Measurements from ENCODE around the gene TEX29.

Gene TEX29

DNA sequence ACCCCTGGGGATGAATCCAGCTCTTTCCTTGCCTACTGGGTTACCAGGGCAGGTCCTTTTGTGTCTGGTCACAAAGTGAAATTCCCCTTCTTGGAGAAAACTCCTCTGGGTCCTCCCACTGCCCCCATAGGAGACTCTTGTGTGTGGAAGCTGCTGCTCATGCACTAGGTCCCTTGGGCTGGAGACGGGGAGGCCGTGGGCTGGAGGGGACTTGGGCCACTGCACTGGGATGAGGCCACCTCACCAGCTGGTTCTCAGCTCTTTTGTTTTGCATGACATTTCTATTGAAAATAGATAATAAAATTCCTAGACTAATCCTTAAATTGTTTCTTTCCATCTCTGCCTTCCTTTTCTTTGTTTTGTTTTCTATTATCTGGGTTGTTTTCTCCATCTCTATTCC is 62.4 kb downstream of the TEX29 start:
- no peak for DNase-seq (ENCODE audit: low spot score)
- TF ChIP-seq, protein P1, sequence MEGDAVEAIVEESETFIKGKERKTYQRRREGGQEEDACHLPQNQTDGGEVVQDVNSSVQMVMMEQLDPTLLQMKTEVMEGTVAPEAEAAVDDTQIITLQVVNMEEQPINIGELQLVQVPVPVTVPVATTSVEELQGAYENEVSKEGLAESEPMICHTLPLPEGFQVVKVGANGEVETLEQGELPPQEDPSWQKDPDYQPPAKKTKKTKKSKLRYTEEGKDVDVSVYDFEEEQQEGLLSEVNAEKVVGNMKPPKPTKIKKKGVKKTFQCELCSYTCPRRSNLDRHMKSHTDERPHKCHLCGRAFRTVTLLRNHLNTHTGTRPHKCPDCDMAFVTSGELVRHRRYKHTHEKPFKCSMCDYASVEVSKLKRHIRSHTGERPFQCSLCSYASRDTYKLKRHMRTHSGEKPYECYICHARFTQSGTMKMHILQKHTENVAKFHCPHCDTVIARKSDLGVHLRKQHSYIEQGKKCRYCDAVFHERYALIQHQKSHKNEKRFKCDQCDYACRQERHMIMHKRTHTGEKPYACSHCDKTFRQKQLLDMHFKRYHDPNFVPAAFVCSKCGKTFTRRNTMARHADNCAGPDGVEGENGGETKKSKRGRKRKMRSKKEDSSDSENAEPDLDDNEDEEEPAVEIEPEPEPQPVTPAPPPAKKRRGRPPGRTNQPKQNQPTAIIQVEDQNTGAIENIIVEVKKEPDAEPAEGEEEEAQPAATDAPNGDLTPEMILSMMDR (IDR thresholded peaks at IDR 0.05; ENCODE audit: borderline replicate concordance, control extremely low read depth, extremely low read depth, insufficient read depth, missing control alignments) = no peak
- in situ Hi-C loops (cut with MboI; ENCODE audit: low sequenced_read_pairs, unreplicated experiment) = no loop called here

DNA sequence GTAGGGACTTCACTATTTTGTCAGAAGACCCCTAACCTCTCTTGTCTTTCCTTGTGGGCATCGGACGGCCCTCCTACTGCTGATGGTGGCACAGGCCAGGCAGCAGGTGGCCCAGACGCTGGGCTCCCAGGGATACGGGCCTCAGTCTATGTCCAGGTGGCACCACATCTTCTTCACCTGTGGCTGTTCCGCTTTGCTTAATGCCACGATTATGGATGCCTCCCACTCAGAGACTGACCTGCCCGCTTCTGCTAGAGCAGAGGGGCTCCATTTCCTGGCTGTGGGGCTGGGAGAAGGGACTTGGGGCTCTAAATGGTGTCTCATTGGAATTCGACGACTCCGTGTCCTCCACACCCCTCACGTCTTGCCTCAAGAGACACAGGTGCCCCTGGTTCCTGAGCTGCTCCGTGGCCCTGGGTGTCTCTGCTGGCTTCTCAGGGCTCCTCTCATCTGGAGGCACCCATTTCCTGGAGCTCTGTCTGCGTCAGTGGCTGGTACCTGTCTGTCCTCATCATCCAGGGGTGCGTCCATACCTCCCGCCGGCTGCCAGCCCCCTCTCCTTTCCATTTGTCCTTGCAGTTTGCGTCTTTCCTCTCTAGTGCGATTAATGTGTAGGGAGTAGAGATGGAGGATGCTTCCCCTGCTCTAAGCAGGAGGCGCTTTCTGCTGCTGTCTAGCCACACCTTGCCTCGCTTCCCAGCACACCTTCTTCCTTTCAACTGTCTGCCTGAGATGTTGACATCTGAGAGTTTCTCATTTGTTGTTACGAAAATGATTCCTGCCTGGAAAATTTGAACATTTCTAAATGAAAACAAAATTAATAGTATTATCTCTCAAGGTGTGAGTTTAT is 63.4 kb downstream of the TEX29 start:
- in situ Hi-C loops (cut with MboI; ENCODE audit: low sequenced_read_pairs, unreplicated experiment) = no loop called here
- TF ChIP-seq, protein P1 (IDR thresholded peaks at IDR 0.05; ENCODE audit: borderline replicate concordance, control extremely low read depth, extremely low read depth, insufficient read depth, missing control alignments) = no peak
- DNase-seq (ENCODE audit: low spot score) = no peak

DNA sequence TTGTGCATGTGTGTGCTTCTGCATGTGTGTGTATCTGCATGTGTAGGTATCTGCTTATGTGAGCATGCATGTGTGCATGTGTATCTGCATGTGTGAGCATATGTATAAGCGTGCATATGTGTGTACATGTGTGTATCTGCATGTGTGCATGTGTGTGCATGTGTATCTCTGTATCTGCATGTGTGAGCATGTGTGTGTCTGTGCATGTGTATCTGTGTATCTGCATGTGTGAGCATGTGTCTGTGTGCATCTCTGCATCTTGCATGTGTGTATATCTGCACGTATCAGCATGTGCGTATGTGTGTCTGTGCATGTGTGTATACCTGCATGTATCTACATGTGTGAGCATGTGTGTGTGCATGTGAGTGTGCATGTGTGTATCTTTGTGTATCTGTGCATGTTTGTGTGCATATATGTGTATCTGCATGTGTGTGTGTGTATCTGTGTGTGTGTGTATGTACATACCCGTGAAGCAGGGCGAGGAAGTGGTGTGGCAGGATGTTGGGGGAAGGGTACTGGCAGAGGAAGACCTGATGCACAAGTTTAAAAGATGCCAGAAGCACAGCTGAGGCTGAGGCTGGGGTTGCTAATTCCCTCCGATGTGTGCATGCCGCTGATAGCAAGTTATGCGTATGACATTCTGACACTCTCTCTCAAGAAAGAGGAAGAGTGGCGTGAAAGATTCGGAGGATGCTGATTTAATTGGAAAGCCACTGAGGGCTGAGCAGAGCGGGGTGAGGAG is 64.2 kb downstream of the TEX29 start:
- DNase-seq (ENCODE audit: low spot score) = no peak
- in situ Hi-C loops (cut with MboI; ENCODE audit: low sequenced_read_pairs, unreplicated experiment) = no loop called here
- TF ChIP-seq, protein P1 (IDR thresholded peaks at IDR 0.05; ENCODE audit: borderline replicate concordance, control extremely low read depth, extremely low read depth, insufficient read depth, missing control alignments) = no peak

DNA sequence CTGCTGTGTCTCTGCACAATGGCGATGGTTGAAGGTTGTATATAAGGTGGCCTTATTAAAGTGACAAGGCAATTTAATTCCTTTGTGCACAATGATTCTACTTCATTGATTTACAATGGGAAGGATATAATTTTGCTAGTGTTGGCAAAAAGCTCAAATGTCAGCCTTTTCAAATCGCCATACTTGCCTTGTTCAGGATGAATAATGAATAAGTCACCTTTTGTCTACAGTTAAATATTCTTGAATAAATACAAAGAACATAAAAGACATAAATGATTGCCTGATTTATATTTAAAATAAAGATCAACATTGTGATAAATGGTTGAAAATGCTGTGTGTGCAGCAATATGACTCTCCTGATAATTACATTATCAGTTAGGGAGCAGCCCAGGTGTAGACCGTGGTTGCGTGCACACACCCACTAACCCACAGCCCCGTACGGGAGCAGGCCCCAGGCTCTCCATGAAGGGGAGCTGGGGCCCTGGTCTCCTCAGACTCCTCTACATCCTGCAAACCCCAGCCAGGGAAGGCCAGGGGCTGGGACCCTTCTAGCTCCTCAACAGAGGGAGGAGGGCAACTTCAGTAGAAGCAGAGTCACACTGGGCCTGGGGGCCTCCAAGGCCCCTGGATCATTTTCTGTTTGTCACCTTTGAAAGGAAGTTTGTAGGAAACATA is 64.9 kb downstream of the TEX29 start:
- TF ChIP-seq, protein P1 (IDR thresholded peaks at IDR 0.05; ENCODE audit: borderline replicate concordance, control extremely low read depth, extremely low read depth, insufficient read depth, missing control alignments) = no peak
- DNase-seq (ENCODE audit: low spot score) = no peak
- in situ Hi-C loops (cut with MboI; ENCODE audit: low sequenced_read_pairs, unreplicated experiment) = no loop called here

DNA sequence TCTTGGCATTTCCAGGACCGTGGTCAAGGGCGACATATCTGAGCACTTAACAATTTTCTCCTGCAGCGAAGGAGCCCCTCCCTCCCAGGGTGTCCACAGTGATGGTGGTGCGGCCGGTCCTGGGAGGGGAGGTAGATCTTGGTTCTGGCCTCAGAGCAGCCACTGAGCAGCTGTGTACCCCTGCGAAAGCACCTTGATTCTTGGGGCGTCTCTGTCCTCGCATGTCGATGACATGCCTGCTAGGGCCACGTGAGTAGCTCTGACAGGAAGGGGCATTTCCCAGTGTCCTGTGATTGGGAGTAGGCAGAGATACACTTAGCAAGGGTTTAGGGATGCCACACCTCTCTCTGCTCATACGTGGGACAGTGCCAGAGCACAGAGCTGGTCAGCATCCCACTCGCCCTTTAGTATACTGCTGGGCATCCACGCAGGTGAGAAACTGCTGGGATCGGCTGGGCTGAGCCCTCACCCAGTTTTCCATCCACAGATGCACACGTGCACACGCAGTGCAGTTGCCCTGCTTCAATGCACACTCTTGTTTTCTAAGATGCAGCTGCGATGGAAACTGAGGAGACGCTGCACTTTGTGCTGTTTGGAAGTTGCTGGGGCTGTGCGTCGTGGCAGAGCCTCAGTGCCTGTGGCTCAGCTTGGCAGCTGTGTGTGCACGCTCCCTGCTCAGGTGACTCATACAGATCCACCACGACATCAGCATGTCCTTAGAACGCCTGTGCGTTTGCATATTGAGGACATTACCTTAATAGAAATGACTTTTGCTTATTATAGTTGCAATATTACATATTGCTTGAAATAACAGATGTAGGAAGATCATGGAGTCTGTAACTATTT is 66.8 kb downstream of the TEX29 start:
- no peak for DNase-seq (ENCODE audit: low spot score)
- TF ChIP-seq, protein P1 (IDR thresholded peaks at IDR 0.05; ENCODE audit: borderline replicate concordance, control extremely low read depth, extremely low read depth, insufficient read depth, missing control alignments) = no peak
- in situ Hi-C loops (cut with MboI; ENCODE audit: low sequenced_read_pairs, unreplicated experiment) = no loop called here

Data from GM13976 (cell line).